Measurements from ENCODE around the gene SLC6A6.

DNA sequence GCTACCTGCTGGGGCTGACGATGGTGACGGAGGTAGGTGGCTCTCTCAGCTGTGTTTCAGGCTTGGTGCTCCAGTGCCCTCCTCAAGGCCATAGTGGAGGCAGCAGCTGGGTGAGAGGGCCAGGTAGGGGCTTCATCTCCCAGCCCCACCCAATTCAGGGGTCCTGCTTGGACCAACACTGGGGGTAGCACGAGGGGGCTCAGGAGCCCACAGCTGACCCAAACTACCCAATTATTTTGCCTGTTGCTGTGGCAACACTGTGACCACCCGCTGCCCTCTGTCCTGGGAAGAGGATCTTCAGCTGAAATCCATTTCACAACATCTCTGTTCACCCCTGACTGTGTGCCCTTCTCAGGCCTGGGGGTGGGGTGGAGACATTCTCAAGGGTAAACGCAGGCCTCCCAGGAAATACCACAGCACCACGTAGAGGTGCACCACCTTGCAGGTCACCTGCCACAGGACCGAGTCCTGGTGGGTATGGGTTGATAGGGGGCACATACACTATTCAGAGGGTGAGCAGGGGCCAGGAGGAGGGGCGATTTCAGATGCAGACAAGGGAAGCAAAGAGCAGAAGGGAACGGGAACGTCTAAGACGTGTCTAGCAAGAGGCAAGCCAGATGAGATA is 75.0 kb downstream of the SLC6A6 start:
- TF ChIP-seq, protein P1, sequence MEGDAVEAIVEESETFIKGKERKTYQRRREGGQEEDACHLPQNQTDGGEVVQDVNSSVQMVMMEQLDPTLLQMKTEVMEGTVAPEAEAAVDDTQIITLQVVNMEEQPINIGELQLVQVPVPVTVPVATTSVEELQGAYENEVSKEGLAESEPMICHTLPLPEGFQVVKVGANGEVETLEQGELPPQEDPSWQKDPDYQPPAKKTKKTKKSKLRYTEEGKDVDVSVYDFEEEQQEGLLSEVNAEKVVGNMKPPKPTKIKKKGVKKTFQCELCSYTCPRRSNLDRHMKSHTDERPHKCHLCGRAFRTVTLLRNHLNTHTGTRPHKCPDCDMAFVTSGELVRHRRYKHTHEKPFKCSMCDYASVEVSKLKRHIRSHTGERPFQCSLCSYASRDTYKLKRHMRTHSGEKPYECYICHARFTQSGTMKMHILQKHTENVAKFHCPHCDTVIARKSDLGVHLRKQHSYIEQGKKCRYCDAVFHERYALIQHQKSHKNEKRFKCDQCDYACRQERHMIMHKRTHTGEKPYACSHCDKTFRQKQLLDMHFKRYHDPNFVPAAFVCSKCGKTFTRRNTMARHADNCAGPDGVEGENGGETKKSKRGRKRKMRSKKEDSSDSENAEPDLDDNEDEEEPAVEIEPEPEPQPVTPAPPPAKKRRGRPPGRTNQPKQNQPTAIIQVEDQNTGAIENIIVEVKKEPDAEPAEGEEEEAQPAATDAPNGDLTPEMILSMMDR (IDR thresholded peaks at IDR 0.05), result no peak
- TF ChIP-seq POLR2A (IDR thresholded peaks at IDR 0.05), result no peak
